NCI-H1417 treated with DMSO at 0.1 percent for 48 hours (cell line): Measurements from ENCODE around the gene HMCES.
A peak's percentile ranks its signal among the peaks of the same experiment; 100 is the strongest.

Experiments
- DNase-seq: peaks from one replicate; lab custom pipeline; 2025; lab: John Stamatoyannopoulos, UW

The HMCES gene, protein sequence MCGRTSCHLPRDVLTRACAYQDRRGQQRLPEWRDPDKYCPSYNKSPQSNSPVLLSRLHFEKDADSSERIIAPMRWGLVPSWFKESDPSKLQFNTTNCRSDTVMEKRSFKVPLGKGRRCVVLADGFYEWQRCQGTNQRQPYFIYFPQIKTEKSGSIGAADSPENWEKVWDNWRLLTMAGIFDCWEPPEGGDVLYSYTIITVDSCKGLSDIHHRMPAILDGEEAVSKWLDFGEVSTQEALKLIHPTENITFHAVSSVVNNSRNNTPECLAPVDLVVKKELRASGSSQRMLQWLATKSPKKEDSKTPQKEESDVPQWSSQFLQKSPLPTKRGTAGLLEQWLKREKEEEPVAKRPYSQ

DNA sequence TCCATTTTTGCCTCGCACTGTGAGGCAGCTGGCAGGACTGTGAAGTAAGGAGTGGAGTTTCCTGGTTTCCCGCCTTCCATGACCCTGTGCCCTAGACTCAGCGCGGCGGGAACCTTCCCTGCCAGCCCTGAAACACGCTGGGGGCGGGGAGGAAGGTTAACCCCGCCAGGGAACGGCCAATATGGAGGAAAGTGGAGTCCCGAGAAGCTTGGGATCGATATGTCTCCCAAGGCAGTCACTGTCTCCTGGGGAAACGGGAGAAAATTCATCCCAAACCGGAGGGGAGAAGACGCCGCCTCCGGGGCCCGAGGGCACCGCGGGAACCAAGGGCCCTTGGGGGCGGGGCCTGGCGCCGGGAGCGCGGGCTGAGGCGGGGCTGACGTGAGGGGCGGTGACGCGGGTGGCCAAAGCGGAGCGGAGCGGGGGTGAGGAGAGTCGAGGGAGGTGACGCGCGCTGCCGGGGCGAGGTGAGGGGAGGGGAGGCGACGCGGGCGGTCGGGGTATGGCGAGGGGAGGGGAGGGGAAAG, at the start of gene HMCES:
Gene HMCES, plus strand, starts transcription at position 432 of the 527 bp plus-strand sequence. CDS start 863 bp downstream, outside the sequence.
- DNase-seq = peak; percentile 91

DNA sequence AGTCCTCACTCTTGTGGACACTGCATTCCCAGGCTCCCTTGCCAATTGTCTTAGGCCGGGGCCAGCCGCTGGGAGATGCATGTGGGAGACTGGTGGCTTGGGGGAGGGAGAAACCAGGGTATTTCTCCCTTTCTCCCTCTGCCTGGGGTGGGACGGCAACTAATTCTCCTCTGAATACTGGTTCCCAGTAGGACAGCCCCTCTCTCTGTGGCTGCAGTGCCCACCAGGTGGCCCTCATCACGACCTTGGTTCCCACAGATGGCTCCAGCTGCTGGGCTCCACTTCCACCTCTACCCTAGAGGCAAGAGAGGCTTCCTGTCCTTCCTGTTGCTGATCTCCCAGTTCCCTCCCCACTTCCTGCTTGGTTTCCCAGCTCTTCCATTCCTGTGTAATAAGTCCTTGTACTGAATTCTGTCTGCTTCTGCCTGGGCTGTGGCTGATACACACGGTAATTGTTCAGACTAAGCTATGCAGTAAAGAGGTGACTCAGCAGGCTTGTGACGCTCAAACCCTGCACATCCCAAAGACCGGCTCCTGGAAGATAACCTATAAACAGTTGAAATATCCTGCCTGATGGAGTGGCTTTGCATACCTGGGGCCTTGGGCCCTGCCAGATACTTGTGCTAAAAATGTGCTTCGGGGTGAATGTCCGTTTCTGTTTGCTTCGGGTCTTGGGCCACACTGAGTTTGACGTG, 49.6 kb upstream of the HMCES start:
- no peak for DNase-seq

DNA sequence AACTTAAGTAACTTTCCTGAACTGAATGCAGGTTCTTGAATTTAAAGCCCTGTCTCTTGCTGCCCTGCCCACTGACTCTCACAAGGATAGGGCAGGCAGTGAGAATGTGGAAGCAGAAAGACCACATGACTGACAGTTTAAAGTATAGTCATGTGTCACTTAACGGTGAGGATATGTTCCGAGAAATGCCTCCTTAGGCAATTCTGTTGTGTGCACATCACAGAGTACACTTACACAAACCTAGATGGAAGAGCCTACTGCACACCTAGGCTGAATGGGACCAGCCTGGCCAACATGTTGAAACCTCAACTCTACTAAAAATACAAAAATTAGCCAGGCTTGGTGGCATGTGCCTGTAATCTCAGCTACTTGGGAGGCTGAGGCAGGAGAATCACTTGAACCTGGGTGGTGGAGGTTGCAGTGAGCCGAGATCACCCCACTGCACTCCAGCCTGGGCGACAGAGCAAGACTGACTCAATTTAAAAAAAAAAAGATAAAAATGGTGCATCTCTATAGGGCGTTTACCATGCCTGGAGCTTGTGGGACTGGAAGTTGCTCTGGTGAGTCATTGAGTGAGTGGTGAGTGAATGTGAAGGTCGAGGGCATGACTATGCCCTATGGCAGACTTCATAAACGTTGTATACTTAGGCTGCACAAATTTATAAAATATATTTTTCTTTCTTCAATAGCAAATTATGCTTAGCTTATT, 48.2 kb upstream of the HMCES start:
- no peak for DNase-seq

DNA sequence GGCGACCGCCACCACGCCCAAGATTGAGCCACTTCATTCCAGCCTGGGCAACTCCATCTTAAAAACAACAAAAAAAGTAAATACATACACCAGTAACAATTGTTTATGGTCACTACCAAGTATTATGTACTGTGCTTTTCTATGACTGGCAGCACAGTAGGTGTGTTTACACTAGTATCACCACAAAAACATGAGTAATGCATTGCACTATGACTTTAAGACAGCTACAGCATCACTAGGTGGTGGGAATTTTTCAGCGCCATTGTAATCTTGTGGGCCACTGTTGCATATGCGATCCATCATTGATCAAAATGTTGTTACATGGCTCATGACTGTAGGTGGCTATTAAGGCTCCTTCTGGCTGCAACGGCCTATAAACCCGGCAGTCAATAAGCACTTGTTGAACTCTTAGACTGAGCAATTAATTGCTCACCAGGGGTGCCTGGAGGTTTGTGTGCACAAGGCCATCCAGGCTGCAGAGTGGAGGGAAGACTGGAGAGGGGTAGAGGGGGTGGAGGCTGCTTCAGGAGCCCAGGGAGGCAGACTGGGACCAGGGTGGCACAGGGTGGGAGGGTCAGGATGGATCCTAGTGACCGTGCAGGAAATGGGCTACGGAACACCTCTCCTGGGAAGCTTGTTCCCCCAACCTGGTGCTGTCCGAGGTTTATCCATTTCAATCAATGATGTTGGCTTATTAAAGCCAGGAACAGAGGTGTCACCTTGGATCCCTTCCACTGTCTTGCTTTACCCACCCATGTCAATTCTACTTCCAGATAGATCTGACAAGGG, 47.1 kb upstream of the HMCES start:
- peak; percentile 89 for DNase-seq

DNA sequence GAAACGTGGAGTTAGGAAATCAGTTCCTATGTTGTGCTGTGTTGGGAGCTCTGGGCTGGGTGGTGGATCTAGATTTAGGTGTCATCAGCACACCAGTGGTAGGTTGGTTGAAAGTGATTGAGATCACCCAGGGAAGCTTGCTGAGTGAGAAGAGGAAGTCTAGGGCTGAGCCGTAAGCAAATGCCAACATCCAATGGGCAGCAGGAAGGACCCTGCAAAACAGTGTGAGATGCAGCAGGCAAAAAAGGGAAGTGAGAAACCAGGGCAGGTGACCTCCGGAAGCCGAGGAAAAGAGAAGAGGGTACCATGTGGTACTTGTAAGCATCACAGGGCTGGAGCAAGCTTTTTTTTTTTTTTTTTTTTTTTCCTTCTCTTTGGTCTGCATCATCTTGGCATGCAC, 45.1 kb upstream of the HMCES start:
- DNase-seq = no peak

DNA sequence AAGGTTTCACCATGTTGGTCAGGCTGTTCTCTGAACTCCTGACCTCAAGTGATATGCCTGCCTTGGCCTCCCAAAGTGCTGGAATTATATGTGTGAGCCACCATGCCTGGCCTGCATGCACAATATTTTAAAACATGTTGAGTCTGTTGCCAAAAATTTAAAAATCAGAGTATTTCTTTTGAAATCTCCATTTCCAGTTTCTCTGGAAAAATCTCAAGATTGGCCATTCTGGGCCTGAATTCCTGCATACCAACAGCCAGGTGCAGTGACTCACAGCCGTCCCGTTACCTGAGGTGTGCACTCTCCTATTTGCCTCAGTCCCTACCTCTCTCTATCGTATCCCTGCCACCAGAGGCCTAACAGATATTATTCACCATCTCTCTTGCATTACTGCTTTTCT, 44.2 kb upstream of the HMCES start:
- DNase-seq = no peak

DNA sequence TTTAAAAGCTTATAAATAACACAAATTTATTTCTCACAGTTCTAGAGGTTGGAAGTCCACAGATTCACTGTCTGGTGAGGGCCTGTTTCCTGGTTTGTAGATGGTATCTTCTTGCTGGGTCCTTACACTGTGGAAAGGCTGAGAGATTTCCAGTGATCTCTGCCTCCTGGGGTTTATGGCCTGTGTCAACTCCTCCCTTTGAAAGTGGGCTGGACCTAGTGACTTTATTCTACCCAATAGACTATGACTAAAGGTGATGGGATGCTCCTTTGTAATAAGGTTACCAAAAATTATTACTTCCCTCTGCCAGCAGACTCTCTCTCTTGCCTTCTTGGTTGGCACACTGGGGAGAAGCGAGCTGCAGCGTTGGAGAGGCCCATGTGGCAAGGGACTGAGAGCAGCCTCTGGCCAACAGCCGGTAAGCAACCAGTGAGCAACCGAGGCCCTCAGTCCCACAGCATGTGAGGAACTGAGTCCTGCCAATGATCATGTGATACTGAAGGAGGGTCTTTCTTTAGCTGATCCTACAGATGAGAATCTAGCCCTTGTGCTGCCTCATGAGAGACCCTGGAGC, 43.2 kb upstream of the HMCES start:
- no peak for DNase-seq

DNA sequence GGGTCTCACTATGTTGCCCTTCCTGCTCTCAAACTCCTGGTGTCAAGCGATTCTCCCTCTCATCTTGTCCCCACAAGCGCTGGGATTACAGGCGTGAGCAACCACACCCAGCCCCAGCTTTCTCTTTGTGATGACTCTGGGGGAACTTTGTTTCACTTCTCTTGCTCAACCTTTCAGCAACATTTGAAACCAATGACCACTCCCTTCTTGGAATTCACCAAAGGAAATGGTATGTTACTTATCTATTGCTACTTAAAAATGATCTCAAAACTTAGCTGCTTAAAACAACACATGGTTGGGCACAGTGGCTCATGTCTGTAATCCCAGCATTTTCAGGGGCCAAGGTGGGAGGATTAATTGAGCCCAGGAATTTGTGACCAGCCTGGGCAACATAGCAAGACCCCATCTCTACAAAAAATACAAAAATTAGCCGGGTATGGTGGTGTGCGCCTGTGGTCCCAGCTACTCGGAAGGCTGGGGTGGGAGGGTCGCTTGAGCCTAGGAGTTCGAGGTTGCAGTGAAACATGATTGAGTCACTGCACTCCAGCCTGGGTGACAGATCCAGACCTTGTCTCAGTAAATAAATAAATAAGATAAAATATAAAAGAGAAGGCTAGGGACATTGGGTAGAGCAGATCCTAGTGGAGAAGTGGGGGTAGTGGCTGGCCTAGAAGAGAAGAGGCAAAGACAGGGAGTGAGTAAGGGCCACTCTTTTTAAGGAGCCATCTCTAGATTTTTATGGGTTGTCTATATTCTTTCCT, 39.5 kb upstream of the HMCES start:
- no peak for DNase-seq

DNA sequence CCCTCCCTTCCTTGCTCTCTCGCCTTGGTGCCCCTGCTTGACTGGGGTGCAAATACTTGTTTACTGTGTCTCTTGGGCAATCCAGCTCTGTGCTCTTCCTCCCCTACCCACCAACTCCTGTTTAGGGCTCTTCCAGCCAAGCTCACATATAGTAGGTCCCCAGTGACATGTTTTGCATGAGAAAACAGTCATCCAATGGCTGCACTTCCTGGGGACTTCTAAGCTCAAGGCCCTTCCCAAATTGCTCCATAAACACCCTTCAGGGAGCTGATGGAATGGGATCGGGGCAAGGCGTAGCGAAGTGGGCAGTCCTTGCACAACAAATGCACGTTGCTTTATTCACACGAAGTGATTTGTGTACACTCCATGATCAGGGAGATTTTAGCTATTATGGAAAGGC, 38.7 kb upstream of the HMCES start:
- DNase-seq = no peak

DNA sequence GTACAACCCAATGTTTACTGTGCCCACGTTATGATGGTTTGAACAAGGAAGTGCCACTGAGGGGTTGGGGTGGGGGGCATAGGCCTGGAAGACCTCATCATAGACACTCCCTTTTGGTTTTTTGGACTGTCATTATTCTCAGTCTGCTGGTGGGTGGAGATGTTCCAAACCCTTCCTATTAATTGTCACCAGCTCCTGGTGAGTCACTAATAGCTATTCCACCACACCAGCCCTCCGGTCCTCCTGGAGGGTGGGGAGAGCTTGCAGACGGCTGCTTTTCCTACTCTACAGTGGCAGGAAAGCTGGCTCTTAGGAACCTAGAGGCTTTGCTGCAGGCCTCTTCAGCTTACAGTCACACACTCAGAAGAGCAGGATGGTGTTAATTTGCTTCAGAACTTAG, 38.2 kb upstream of the HMCES start:
- no peak for DNase-seq

DNA sequence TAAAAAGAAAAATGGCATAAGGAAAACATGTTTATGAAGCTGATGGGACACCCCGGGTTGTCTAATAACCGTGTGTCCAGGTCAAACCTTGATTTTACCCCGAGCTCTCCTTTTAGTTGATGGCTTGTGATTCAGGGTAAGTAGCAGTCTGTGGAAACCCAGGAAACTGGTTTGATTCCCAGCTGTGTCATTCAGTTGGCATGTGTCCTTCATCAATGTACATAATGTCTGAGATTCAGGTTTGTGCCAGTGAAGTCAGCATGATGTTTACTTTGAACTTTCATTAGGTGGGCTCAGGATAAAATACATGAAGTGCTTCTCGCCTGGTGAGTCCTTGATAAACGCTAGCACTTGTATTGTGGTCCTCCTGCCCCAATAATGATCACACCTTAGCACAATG, 33.5 kb upstream of the HMCES start:
- DNase-seq = no peak

DNA sequence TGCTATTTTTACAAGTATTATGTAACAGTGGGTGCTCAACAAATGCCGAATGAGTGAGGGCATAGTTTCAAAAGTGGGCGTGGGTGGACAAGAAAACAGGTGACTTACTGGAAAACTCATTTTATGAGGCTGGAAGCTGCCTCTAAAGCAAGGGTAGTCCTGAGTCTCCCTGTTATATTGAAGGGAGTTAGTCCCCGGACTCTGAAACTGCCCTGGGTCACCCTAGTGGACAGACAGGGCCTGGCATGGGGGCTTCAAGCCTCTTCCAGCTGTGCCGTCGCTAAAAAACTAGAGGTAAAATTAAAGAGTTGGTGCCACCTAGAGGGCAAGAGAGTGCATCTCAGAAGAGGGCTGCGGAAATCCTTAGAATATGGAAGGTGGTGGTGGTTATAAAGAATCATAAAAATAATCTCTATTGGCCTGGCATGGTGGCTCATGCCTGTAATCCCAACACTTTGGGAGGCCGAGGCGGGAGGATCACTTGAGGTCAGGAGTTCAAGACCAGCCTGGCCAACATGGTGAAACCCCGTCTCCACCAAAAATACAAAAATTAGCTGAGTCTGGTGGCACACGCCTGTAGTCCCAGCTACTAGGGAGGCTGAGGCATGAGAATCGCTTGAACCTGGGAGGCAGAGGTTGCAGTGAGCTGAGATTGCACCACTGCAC, 32.9 kb upstream of the HMCES start:
- peak; percentile 83 for DNase-seq

DNA sequence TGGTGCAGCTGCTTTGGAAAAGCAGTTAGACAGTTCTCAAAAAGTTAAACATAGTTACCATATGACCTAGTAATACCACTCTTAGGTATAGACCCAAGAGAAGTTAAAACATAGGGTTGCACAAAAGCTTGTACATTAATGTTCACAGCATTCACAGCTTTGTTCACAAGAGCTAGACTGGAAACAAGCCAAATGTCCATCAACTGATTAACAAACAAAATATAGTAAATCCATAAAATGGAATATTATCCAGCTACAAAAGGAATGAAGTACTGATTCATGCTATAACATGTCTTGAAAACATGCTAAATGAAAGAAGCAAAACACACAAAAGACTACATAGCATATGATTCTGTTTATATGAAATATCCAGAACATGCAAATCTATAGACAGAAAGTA, 32.0 kb upstream of the HMCES start:
- DNase-seq = no peak

DNA sequence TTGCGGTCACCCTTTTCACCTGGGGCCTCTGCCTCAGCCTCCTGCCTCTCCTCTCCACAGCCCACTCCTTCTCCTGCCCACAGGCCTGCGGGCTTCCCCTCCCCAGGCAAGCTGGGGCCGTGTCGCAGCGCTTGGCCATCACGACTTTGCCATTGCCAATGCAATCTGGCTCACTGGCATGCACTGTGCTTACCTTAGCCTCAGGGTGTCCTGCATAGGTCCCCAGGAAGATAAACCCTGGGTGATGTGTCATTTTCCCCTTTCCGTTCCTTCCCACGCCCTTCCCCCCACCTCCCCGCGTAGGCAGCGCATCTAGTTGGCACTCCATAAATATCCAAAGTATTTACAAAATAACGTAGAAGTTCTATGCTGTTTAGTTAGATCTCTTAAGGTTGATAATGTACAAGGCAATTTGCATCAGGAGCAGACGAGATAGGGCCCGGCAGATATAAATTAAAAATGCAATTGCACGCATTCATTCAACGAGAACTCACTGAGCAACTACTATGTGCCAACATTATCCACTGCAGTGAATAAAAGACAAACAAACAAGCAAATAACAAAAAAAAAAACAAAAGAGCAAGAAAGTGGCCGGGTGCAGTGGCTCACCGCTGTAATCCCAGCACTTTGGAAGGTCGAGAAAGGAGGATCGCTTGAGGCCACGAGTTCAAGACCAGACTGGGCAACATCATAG, 30.2 kb upstream of the HMCES start:
- no peak for DNase-seq

DNA sequence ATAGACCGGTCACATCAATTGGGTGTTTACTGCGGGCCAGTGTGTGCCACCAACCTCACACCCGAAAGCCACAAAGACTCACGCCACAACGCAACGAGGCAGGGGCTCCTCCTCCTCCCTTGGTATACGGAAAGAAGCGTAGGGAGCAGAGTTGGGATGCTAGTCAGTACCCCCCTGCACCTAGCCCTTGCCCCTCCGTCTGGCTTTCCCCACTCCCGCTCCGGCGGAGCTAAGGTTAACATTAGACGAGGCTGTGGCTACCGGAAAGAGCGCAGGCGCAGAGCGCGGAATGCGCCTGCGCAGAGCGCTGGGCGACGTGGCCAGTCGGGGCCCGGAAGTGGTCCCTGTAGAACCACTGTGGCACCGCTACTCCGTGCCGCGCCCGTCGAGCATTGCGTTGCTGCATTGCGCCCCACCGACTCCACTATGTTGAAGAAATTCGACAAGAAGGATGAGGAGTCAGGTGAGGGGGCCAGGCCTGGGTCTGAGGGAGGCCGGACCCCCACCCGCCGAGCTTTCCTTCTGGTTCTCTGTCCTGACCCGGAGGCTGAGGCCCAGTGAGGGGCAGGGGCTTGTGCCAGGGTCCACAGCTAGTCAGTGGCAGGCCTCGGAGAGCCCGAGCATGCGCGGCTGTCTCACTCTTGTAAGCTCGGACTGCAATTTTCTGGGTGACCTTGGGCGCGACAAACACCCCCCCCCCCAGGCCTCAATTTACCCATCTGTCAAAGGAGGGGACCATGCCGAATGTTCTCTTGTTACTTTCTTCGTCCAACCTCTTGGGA, 29.2 kb upstream of the HMCES start, which contains the start of gene COPG1:
Gene COPG1, plus strand, starts transcription at position 323 of the 782 bp plus-strand sequence. Its CDS starts 104 bp downstream, at position 427.
- DNase-seq = peak; percentile 82

DNA sequence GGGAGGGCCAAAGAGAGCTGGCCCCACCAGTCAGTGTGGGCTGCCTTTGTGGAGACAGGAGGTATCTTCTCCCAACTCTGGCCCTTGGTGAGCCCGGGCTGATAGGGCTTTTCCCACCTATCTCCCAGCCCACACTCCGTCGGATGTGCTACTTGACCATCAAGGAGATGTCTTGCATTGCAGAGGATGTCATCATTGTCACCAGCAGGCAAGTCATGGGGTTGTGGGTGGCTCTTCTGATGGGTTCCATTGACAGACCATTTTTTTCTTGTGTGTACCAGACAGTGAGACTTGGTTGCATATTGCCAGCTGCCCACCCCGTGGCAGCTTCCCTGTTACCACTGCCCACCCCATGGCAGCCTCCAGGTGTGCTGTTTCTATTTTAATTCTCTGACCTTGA, 25.9 kb upstream of the HMCES start:
- no peak for DNase-seq

DNA sequence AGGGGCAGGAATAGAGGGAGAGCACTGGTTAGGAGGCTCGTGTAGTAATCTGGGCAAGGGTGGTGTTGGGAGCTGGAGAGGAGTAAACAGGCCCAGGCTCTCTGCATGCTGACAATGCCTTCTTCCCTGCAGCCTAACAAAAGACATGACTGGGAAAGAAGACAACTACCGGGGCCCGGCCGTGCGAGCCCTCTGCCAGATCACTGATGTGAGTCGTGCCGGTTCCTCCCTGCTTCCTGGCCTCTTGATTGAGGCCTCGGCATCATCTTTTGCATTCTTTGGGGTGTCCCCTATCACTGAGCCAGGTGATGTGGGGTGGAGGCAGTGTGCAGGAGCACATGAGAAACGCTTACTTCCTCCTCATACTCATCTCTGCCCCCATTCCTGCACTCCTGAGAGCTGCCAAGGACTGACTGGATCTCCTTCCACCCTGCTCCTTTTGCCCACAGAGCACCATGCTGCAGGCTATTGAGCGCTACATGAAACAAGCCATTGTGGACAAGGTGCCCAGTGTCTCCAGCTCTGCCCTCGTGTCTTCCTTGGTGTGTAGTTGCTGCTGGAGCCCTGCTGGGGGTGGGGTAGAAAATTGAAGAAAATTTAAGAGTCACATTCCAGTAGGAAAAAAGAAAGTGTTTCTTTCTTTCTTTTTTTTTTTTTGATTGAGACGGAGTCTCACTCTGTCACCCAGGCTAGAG, 24.0 kb upstream of the HMCES start:
- DNase-seq = no peak

DNA sequence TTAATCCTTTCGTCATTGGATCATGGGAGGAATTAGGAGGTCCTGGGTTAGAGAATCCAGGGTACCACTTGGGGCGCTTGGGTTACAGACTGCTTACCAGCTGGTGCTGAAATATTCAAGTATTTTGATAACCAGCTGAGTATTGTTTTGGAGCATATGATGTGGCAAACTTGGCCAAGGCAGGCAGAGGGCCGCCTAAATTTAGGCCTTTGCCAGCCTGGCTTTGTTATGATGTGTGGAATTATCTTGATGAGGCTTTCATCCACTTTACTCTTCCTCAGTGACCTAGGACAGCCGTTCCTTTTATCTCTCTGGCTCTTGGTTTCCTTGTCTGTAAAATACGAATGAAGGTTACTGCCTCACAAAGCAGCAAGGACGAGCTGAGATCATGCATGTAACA, 22.4 kb upstream of the HMCES start:
- DNase-seq = no peak
